ENCODE data around the gene CFD. TPM values are rescaled to one million over a fixed set of nuclear protein-coding genes. Genes with fewer than 3 reads are reported as not detected.
"Not testable (repeated sequence)": the region's sequence is repeated elsewhere in the genome, so short reads cannot be mapped to it uniquely, and the experiment has no call there.

Gene CFD
- polyA plus RNA-seq, 1 donor (not counting 4 experiments of a cell fraction or from before 2014, with no cell fraction given), result 0.47 TPM

GRCh38 chr19:848386-848921 is 11.0 kb upstream of the CFD start:
- Histone ChIP-seq H3K27me3 (ENCODE audit: control insufficient read depth, extremely low read depth, insufficient read depth, low read length) (peaks cover 58% of the 10 kb centered on the region), H3K79me2 (ENCODE audit: control insufficient read depth, insufficient read depth, low read length) (no peaks in the 10 kb centered on the region), H3K4me3 (ENCODE audit: control insufficient read depth in 2 of 3, extremely low read depth in 1 of 3, insufficient read depth in 2 of 3, low read depth in 1 of 3, low read length in 3 of 3) (no peak overlapping the region), H3K9me3 (ENCODE audit: control insufficient read depth, low read depth, low read length) (no peaks in the 10 kb centered on the region), H3K27ac (ENCODE audit: control insufficient read depth, insufficient read depth, low read length) (no peak overlapping the region), H3K9me1 (ENCODE audit: control insufficient read depth, extremely low read depth, insufficient read depth, low read length) (no peaks in the 10 kb centered on the region), H3K4me1 (ENCODE audit: control insufficient read depth, extremely low read depth, insufficient read depth, low read length) (peaks cover 4% of the 10 kb centered on the region), H3K36me3 (ENCODE audit: control insufficient read depth in 2 of 2, extremely low read depth in 1 of 2, insufficient read depth in 2 of 2, low read length in 2 of 2) (no peaks in the 10 kb centered on the region), H2AFZ (ENCODE audit: control insufficient read depth, low read length) (no peak overlapping the region), H4K20me1 (ENCODE audit: control insufficient read depth, extremely low read depth, insufficient read depth, low read length) (peaks cover 4% of the 10 kb centered on the region), H3K9ac (ENCODE audit: control insufficient read depth, extremely low read depth, insufficient read depth, low read length) (no peak overlapping the region), H3K4me2 (ENCODE audit: control insufficient read depth, extremely low read depth, insufficient read depth, low read depth, low read length) (no peak overlapping the region)
- FAIRE-seq (no peak), DNase-seq (ENCODE audit: low read depth, low spot score) (no peak)
- dilution Hi-C loops (cut with MboI; ENCODE audit: extremely low pct_ligation_motif_present, low sequenced_read_pairs), result no loop called here
- TF ChIP-seq CTCF (optimal IDR thresholded peaks at IDR 0.05 in 1 of 3, IDR thresholded peaks at IDR 0.05 in 1 of 3, conservative IDR thresholded peaks at IDR 0.05 in 1 of 3; ENCODE audit: extremely low read depth in 1 of 3, insufficient read depth in 2 of 3, low read length in 3 of 3) (no peak), EZH2 (IDR thresholded peaks at IDR 0.05; ENCODE audit: low read length) (no peak)

- H3K9ac ChIP-seq (ENCODE audit: control insufficient read depth, extremely low read depth, insufficient read depth, low read length); dilution Hi-C loops (cut with MboI; ENCODE audit: extremely low pct_ligation_motif_present, low sequenced_read_pairs); H3K4me2 ChIP-seq (ENCODE audit: control insufficient read depth, extremely low read depth, insufficient read depth, low read depth, low read length); H3K79me2 ChIP-seq (ENCODE audit: control insufficient read depth, insufficient read depth, low read length); H3K9me3 ChIP-seq (ENCODE audit: control insufficient read depth, low read depth, low read length); H3K4me3 ChIP-seq (ENCODE audit: control insufficient read depth in 2 of 3, extremely low read depth in 1 of 3, insufficient read depth in 2 of 3, low read depth in 1 of 3, low read length in 3 of 3); H3K36me3 ChIP-seq (ENCODE audit: control insufficient read depth in 2 of 2, extremely low read depth in 1 of 2, insufficient read depth in 2 of 2, low read length in 2 of 2); FAIRE-seq; DNase-seq (ENCODE audit: low read depth, low spot score); H3K27ac ChIP-seq (ENCODE audit: control insufficient read depth, insufficient read depth, low read length); H4K20me1 ChIP-seq (ENCODE audit: control insufficient read depth, extremely low read depth, insufficient read depth, low read length); H3K4me1 ChIP-seq (ENCODE audit: control insufficient read depth, extremely low read depth, insufficient read depth, low read length); H2AFZ ChIP-seq (ENCODE audit: control insufficient read depth, low read length); H3K9me1 ChIP-seq (ENCODE audit: control insufficient read depth, extremely low read depth, insufficient read depth, low read length): not testable (repeated sequence)
- H3K27me3 ChIP-seq (ENCODE audit: control insufficient read depth, extremely low read depth, insufficient read depth, low read length), result peaks cover 56% of the 10 kb centered on the region
Measured at GRCh38 chr19:849195-849594, 10.3 kb upstream of the CFD start.
